ENCODE data around the gene APH1B.
"Not testable (repeated sequence)": the region's sequence is repeated elsewhere in the genome, so short reads cannot be mapped to it uniquely, and the experiment has no call there.

The APH1B gene

DNA sequence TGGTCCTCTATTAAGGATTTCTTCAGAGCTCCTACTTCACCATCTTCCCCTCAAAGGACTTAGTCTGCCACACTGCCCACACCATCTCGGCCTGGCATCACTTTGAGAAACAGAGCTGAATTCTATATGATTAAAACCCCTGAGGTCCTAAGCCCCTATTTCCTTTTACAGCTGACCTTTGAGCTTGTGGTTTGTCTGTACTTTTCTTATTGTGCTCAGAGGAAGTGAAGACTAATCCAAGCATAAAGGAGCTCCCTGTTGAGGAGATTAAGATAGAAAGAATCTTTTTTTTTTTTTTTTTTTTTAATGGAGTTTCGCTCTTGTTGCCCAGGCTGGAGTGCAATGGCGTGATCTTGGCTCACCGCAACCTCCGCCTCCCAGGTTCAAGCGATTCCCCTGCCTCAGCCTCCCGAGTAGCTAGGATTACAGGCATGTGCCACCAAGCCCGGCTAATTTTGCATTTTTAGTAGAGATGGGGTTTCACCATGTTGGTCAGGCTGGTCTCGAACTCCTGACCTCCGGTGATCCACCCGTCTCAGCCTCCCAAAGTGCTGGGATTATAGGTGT, 65.7 kb downstream of the APH1B start:
- peak; percentile 51; the same call in 1 of the 2 replicates for TF ChIP-seq SPI1 (IDR thresholded peaks at IDR 0.05; ENCODE audit: low read depth, low read length)
- not testable (repeated sequence) for FAIRE-seq; DNase-seq (ENCODE audit: insufficient read length, low spot score)

DNA sequence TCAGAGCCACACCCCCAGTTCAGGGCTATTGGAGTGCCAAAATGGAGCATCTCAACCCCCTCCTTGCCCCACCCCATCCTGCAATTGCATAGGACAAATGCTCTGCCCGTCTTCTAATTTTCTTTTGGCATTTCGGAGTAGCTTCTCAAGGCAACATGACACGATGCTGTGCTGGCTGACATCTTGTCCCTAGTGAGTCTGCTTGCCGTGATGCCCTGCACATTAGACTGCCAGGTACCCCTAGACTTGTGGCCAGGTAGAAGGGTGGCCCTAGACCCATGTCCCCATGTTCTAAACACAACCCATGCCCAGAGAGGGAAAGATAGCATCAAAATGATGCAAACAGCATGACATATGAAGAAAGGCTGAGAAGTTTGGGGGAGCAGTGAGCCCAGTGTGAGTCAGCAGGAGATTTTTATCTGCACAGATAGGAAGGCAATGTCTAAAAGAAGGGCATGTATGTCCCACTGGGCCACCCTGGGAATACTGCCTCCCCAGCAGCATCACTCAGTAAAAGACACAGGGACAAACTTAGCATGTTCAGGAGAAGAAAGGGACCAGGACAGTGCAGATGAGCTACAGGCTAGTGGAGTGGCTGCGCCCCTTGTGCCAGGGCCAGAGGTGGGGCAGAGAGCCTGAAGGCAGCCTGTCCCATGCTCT, 67.5 kb downstream of the APH1B start:
- FAIRE-seq, result no peak
- TF ChIP-seq TAF1 (IDR thresholded peaks at IDR 0.05; ENCODE audit: low read depth, low read length) (no peak), PAX5 (IDR thresholded peaks at IDR 0.05; ENCODE audit: insufficient read depth, low read length, severe bottlenecking) (no peak), POLR2AphosphoS5 (IDR thresholded peaks at IDR 0.05; ENCODE audit: low read depth, low read length) (no peak), POLR2A (IDR thresholded peaks at IDR 0.05; ENCODE audit: low read depth, low read length) (no peak)
- DNase-seq (ENCODE audit: insufficient read length, low spot score), result no peak

DNA sequence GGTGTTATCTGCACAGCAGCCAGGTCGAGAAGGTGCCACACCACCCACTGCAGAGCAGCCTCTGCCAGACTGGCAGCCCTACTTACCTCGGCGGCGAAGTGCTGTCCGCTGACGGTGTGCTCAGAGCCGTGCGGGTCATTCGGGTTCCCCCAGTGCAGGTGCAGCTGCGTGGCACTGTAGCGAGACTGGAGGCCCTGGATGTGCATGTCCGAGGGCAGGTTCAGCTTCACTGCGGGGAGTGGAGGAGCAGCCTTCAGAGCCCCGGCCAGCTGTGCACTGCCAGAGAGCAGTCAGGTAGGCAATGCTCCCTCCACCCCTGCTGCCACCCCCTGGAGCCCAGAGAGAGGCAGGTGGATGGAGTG, 68.0 kb downstream of the APH1B start:
- FAIRE-seq (no peak), DNase-seq (ENCODE audit: insufficient read length, low spot score) (no peak)
- no peak for TF ChIP-seq SPI1 (IDR thresholded peaks at IDR 0.05; ENCODE audit: low read depth, low read length)
- TF ChIP-seq POLR2AphosphoS5 (IDR thresholded peaks at IDR 0.05; ENCODE audit: low read depth, low read length), result no peak
- no peak for TF ChIP-seq PAX5 (IDR thresholded peaks at IDR 0.05; ENCODE audit: insufficient read depth, low read length, severe bottlenecking)
- no peak for TF ChIP-seq POU2F2 (IDR thresholded peaks at IDR 0.05; ENCODE audit: low read depth, low read length)
- no peak for TF ChIP-seq TAF1 (IDR thresholded peaks at IDR 0.05; ENCODE audit: low read depth, low read length)
- no peak for TF ChIP-seq POLR2A (IDR thresholded peaks at IDR 0.05; ENCODE audit: low read depth, low read length)

DNA sequence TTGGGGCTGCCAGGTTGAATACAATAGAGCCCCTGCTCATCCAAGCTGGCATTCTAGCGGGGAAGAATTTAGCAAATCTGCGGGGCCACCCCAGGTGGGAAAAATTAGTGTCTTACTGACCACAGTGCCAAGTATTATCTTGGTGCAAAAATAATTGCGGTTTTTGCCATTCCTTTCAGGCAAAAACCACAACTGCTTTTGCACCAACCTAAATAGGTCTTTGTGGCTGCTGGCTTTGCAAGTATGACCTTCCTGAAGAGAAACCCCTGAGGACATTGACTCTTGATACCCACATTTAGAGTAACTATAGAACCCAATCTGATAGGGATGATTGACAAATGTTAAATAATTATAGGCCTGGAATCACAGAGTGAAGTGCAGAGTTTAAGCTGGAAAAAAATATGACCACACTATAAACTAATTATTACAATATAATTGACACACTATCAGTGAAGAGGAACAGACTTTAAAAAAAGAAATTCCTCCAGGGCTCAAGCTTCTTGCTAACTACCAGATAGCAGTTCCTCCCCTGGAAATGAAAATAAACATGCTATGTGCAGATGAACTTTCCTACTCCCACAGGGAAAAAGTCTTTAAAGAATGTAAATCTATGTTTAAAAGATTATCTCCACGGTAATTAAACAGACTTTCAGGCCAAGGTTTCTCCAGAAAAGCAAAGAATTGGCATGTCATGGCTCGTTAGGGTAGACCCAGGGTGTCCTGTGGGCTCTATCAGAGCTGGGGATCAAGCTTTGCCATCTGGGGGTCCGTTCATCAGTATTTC, 69.9 kb downstream of the APH1B start:
- no peak for DNase-seq (ENCODE audit: insufficient read length, low spot score)
- TF ChIP-seq POLR2AphosphoS5 (IDR thresholded peaks at IDR 0.05; ENCODE audit: low read depth, low read length) (no peak), PAX5 (IDR thresholded peaks at IDR 0.05; ENCODE audit: insufficient read depth, low read length, severe bottlenecking) (no peak), SPI1 (IDR thresholded peaks at IDR 0.05; ENCODE audit: low read depth, low read length) (no peak), POLR2A (IDR thresholded peaks at IDR 0.05; ENCODE audit: low read depth, low read length) (no peak), TAF1 (IDR thresholded peaks at IDR 0.05; ENCODE audit: low read depth, low read length) (no peak), POU2F2 (IDR thresholded peaks at IDR 0.05; ENCODE audit: low read depth, low read length) (no peak)
- FAIRE-seq, result no peak

DNA sequence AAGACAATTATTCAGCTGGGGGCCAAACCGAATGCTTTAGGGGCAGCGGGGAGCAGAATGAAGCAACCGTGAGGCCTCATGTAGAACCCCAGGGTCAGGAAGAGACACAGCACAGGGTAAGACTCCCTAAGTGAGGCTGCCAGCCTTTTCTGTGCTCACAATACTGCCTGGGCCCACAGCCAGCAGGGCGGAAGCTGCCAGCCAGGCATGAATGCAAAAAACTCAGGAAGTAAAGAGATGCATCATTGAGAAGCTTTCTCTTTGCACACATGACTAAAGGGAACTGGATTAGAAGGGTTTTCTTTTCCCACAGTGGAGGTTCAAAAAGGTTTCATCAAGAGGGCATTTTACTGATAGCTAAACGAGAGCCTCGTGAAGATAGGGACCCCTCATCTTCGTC, 71.0 kb downstream of the APH1B start:
- DNase-seq (ENCODE audit: insufficient read length, low spot score) (no peak), FAIRE-seq (no peak)
- TF ChIP-seq PAX5 (IDR thresholded peaks at IDR 0.05; ENCODE audit: insufficient read depth, low read length, severe bottlenecking) (no peak), SPI1 (IDR thresholded peaks at IDR 0.05; ENCODE audit: low read depth, low read length) (no peak), POLR2AphosphoS5 (IDR thresholded peaks at IDR 0.05; ENCODE audit: low read depth, low read length) (no peak), POLR2A (IDR thresholded peaks at IDR 0.05; ENCODE audit: low read depth, low read length) (no peak), POU2F2 (IDR thresholded peaks at IDR 0.05; ENCODE audit: low read depth, low read length) (no peak), TAF1 (IDR thresholded peaks at IDR 0.05; ENCODE audit: low read depth, low read length) (no peak)

DNA sequence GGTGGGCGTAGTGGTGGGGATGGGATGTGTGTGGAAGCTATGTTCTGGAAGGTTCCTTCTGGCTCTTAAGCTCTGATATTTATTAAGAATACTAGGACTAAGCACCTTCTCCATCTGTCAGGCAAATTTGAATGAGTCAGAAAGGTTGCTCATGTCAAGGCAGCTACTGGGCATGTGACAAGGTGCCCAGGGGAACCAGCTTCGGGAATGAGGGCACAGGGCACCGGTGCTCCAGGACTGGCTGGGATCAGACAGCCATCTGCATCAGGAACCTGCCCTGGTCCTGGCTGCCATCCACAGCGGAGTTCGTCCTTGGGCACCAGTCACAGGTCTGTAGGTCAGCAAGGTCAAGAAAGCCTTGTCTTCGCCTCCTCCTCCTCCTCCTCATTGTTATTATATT, 71.8 kb downstream of the APH1B start:
- FAIRE-seq (no peak), DNase-seq (ENCODE audit: insufficient read length, low spot score) (no peak)
- TF ChIP-seq POLR2A (IDR thresholded peaks at IDR 0.05; ENCODE audit: low read depth, low read length), result no peak
- no peak for TF ChIP-seq POLR2AphosphoS5 (IDR thresholded peaks at IDR 0.05; ENCODE audit: low read depth, low read length)
- no peak for TF ChIP-seq TAF1 (IDR thresholded peaks at IDR 0.05; ENCODE audit: low read depth, low read length)
- no peak for TF ChIP-seq SPI1 (IDR thresholded peaks at IDR 0.05; ENCODE audit: low read depth, low read length)
- no peak for TF ChIP-seq PAX5 (IDR thresholded peaks at IDR 0.05; ENCODE audit: insufficient read depth, low read length, severe bottlenecking)
- TF ChIP-seq POU2F2 (IDR thresholded peaks at IDR 0.05; ENCODE audit: low read depth, low read length), result no peak

DNA sequence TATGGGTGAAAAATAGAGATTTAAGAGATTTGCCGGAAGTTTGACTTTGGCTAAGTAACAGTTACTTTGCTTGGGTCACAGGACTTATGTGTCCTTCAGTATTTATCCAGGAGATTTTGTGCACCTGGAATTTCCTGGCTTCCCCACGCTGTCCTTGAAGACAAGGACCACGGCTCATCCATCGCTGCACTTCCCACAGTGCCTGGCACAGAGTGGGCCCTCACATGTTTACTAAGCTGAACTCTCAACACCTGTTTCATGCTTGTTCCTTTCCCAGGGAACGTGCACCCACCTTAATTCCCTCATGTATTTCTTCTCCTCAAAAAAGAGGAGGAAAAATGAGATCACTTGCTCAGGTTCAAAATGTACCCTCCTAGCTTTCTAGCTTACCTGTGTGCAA, 72.2 kb downstream of the APH1B start:
- TF ChIP-seq POLR2AphosphoS5 (IDR thresholded peaks at IDR 0.05; ENCODE audit: low read depth, low read length) (no peak), SPI1 (IDR thresholded peaks at IDR 0.05; ENCODE audit: low read depth, low read length) (no peak), TAF1 (IDR thresholded peaks at IDR 0.05; ENCODE audit: low read depth, low read length) (no peak), POLR2A (IDR thresholded peaks at IDR 0.05; ENCODE audit: low read depth, low read length) (no peak), PAX5 (IDR thresholded peaks at IDR 0.05; ENCODE audit: insufficient read depth, low read length, severe bottlenecking) (no peak), POU2F2 (IDR thresholded peaks at IDR 0.05; ENCODE audit: low read depth, low read length) (no peak)
- DNase-seq (ENCODE audit: insufficient read length, low spot score) (no peak), FAIRE-seq (no peak)

DNA sequence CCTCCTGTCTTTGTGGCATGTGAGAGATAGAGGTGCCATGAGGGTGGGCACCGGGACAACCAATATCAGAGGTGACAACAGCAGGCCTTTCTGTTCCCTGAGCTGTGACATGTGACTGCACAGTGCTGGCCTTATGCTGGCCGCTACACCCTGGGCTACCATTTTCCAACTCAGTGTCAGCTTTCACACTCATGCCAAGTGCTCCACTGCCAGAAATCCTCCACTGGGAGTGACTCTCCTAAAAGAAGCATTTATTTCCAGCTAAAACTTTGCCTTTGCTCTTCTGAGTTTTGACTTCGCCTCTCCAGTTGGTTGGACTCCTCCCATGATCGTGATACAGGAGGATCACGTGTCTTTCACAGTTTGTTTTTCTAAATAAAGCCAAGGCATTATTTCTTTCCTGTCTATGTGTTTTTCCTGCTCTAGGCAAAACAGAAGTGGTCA, 72.8 kb downstream of the APH1B start:
- no peak for FAIRE-seq
- DNase-seq (ENCODE audit: insufficient read length, low spot score), result no peak
- TF ChIP-seq POU2F2 (IDR thresholded peaks at IDR 0.05; ENCODE audit: low read depth, low read length), result no peak
- TF ChIP-seq SPI1 (IDR thresholded peaks at IDR 0.05; ENCODE audit: low read depth, low read length), result no peak
- TF ChIP-seq PAX5 (IDR thresholded peaks at IDR 0.05; ENCODE audit: insufficient read depth, low read length, severe bottlenecking), result no peak
- no peak for TF ChIP-seq POLR2AphosphoS5 (IDR thresholded peaks at IDR 0.05; ENCODE audit: low read depth, low read length)
- TF ChIP-seq TAF1 (IDR thresholded peaks at IDR 0.05; ENCODE audit: low read depth, low read length), result no peak
- TF ChIP-seq POLR2A (IDR thresholded peaks at IDR 0.05; ENCODE audit: low read depth, low read length), result no peak

DNA sequence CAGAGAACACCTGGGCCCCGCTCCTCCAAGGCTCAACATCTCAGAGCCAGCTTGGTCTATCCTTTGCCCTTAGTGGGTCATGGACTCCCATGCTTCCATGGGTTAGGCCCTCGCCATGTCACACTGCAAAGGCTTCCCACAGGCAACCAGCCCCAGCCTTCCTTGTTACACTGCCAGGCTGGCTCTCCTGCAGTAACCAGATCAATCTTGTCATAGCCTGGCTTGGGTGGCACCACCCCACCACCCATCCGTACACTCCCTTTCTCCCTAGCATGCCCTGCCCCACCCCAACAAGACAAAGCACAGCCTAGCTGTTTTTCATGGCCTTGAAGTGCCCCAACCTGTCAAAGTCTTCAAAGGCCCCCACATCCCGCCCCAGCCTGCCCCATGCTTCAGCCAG, 73.8 kb downstream of the APH1B start:
- DNase-seq (ENCODE audit: insufficient read length, low spot score), result no peak
- TF ChIP-seq POLR2A (IDR thresholded peaks at IDR 0.05; ENCODE audit: low read depth, low read length) (no peak), POU2F2 (IDR thresholded peaks at IDR 0.05; ENCODE audit: low read depth, low read length) (no peak), POLR2AphosphoS5 (IDR thresholded peaks at IDR 0.05; ENCODE audit: low read depth, low read length) (no peak), SPI1 (IDR thresholded peaks at IDR 0.05; ENCODE audit: low read depth, low read length) (no peak), PAX5 (IDR thresholded peaks at IDR 0.05; ENCODE audit: insufficient read depth, low read length, severe bottlenecking) (no peak), TAF1 (IDR thresholded peaks at IDR 0.05; ENCODE audit: low read depth, low read length) (no peak)
- no peak for FAIRE-seq

Data from GM12891 (cell line).